NCI-H2171 treated with DMSO at 0.1 percent for 48 hours (cell line): ENCODE results near the gene TFPI.
"Not testable (repeated sequence)": the region's sequence is repeated elsewhere in the genome, so short reads cannot be mapped to it uniquely, and the experiment has no call there.

Experiments used
- DNase-seq: peaks from one replicate; lab custom pipeline; 2025; lab: John Stamatoyannopoulos, UW

TFPI gene

GRCh38 chr2:187552828-187553681, 1.2 kb downstream of the TFPI start:
- no peak for DNase-seq

DNA sequence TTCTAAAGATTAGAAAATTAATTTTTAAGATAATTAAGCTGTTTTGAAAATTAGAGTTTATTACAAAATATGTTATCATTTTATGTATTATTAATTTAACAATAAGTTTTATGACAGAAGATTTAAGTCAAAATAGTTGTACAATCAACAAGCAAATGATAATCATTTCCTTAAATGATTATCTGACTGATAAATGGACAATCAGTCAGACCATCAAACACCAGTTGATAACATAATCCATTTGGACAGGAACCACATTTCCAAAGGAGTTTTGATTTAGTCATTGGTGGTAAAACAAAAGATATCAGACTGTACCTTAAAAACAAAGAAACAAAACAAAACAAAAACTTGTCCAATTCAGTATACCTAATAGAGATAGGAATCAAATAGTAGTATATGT, 1.9 kb downstream of the TFPI start:
- no peak for DNase-seq

- no peak for DNase-seq
Observed at GRCh38 chr2:187550857-187551256, 3.4 kb downstream of the TFPI start.

DNA sequence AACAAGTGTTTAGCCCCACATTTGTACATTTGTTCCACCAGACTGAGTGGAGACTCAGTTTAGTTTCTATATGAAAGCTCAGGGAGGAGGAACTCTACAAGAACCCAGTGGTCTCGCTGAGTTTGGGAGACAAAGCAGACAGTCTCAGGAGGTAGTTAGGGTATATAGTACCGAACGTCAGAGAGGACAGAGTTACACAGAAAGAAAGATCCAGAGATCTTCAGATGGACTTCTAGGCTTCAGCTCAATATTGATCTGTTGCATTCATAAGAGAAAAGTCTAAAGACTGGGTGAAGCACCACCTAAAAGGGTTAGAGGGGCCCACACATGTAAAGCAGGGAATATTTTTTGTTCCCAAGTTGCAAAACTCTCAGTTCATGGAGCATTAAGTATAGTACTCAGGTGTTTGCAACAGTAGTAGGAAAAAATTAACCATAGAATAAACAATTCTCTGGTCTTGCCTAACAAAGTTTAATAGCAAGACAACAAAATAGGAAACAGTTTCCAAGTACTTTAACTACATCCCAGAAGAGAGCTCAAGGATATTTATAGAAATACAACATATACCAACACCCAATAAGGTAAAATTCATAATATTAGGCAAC, 4.2 kb downstream of the TFPI start:
- DNase-seq, result no peak

GRCh38 chr2:187549193-187549592, 5.0 kb downstream of the TFPI start:
- DNase-seq, result no peak

GRCh38 chr2:187548656-187549055, 5.6 kb downstream of the TFPI start:
- no peak for DNase-seq

GRCh38 chr2:187547353-187547979, 6.8 kb downstream of the TFPI start:
- DNase-seq, result no peak

DNA sequence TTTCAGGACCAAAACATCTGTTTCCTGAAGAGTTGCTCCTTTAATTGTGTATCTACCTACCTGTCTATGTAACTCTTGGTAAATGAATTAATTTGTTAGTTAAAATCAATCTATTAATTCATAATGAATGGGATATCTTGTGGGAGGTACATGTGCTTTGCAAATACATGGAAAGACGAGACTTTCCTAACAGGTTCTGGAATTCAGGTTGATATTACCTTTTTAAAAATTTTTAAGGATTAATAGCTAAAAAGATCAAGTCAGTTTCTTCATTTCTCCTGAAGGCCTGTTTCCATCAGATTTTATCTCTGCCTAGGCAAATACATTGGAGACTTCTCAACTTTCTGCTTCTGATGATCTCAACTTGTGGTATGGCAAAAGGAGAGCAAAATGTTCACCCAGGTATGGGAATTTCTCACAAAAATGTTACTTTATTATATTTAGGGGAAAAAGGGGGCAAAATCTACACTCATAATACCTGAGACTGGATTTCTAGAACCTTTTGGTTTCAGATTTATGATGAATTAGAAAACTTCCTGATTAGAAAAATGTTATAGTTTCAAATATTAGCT, 7.4 kb downstream of the TFPI start:
- no peak for DNase-seq

DNA sequence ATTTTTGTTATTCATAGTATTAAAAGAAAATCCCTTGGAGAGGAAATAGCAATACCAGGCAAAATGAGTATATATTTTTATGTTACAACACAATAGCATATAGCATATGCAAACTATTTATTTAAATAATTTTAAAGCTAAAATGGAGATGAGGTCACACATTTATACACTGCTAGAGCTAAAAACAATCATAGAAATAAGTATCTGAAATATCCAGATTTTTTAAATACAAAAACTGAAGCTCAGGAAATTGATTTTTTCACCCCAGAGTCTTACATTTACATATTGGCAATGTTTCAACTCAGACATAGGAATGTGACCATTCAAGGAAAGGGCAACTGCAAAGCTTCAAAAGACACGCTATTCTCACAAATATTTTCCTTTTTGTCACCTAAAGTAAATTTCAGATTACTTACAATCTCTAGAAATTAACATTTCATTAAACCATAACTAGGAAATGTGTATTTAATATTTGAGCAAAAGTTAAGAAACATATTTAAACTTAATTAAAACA, 8.9 kb downstream of the TFPI start:
- no peak for DNase-seq

DNA sequence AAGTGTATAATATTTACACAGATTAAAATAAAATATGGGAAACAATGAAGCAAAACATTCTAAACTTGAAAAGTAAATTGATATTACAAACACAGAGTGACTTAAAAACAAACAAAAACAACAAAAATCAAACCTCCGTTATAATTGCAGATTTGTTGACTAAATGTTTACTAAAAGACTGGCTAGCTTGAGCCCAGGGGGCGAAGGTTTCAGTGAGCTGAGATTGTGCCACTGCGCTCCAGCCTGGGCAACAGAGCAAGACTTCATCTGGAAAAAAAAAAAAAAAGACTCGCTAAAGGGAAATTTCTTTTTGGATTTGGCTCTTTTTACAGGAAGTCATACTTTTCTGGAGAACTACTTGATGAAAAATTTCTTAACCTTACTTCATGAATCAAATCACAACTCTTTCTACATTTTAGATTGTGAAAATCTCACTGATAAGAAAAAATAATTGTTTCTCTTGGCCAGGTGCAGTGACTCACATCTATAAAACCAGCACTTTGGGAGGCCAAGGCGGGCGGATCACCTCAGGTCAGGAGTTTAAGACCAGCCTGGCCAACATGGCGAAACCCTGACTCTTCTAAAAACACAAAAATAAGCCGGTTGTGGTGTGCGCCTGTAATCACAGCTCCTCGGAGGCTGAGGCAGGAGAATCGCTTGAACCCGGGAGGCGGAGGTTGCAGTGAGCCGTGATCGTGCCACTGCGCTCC, 9.7 kb downstream of the TFPI start:
- no peak for DNase-seq

- DNase-seq, result no peak
Observed at GRCh38 chr2:187543488-187543887, 10.7 kb downstream of the TFPI start.

- DNase-seq, result no peak
Observed at GRCh38 chr2:187542123-187542522, 12.1 kb downstream of the TFPI start.

- no peak for DNase-seq
Observed at GRCh38 chr2:187541086-187542085, 12.8 kb downstream of the TFPI start.

DNA sequence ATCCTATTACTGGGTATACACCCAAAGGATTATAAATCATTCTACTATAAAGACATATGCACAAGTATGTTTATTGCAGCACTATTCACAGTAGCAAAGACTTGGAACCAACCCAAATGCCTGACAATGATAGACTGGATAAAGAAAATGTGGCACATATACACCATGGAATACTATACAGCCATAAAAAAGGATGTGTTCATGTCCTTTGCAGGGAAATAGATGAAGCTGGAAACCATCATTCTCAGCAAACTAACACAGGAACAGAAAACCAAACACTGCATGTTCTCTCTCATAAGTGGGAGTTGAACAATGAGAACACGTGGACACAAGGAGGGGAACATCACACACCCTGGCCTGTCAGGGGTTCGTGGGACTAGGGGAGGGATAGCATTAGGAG, 16.0 kb downstream of the TFPI start:
- DNase-seq, result not testable (repeated sequence)

DNA sequence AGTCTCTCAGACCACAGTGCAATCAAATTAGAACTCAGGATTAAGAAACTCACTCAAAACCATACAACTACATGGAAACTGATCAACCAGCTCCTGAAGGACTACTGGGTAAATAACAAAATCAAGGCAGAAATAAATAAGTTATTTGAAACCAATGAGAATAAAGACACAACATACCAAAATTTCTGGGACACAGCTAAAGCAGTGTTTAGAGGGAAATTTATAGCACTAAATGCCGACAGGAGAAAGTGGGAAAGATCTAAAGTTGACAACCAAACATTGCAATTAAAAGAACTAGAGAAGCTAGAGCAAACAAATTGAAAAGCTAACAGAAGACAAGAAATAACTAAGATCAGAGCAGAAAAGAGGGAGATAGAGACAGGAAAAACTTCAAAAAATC, 18.9 kb downstream of the TFPI start:
- not testable (repeated sequence) for DNase-seq

GRCh38 chr2:187532333-187533120, 21.7 kb downstream of the TFPI start:
- no peak for DNase-seq

DNA sequence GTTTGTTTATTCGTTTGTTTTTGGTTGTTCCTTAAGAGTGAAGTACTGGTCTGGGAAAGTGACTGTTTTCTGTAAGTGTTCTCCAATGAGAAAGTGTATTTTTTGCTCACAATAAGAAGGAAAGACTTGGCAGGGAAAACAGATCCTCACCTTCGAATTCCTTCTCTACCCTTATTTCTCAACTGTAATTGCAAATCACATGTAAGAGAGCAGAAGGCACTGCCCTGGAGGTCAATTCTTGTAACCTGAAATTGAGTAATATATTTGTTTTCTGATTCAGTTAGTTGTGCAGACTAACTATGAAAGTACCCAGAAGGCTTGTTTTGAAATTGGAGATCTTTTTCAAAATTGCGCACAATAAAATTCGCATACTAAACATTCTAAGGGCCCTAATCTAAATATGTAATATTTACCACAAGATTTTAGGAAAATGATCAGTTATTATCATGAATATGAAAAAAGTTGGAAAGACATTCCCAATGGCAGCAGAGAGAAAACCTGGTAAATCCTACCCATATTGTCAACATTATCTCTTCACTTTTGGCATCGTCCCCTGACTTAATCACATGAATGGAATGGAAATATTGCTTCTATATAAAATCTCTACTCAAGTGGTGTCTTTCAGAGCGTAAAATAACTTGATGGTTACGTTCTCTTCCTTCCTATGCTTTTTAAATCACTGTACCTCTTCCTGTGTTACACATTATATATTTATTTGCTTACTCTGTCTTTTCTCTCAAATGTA, 24.1 kb downstream of the TFPI start:
- DNase-seq, result no peak

DNA sequence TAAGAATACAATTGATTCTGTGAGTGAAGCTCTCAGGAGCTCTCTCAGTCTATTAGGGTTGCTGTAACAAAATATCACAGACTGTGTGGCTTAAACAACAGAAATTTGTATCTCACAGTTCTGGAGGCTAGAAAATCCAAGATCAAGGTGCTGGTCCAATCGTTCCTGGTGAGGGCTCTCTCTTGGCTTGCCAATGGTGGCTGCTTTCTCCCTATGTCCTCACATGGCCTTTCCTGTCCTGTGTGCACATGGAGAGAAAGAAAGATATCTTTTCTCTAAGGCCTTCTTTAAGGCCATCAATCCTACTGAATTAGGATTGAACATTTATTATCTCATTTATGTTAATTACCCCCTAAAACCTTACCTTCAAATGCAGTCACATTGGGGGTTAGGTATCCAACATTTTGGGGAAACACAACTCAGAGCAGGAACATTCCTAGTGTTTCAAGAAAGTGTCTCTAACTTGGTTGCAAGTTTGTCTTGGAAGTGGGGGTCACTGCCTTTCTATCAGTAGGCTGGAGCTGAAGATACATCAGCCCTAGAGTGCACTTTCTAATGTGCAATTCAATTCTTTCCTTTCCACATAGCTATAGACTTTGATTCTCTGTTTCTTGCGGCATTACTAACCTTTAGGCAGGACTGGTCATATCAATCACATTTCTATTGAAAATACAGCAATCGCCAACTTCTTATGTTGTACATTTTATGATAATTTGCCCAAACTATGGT, 24.8 kb downstream of the TFPI start:
- DNase-seq, result no peak
